ENCODE data around the gene C2orf68.

DNA sequence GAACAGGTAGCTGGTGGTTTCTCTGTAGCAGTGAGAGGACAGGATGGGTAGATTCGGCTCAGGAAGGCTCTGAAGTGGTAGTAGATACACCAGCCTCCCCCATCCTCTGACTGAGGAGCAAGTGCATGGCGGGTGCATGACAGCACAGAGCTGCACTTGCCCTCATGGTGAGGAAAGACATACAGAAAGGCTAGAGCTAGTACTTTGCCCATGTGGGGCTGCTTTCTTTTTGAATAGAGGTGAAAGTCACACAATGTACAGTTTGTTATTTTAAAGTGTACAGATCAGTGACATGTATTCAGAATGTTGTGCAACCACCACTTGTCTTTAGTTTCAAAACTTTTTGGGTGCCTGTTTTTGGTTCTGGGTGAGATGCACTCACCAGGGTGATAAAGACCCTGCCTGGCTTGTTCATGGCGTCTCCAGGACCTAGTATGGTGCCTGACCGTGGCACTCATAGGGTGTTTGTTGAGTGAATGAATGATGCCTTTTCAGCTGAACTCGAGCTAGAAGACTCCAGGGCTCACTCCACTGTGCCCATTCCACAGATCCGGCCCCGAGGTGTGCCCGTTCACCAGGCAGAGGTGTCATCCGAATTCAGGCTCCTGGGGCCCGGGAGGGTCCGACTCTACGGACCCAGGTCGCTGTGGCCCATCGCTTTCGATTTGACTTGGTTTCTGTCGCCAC is 28.1 kb downstream of the C2orf68 start:
- TF ChIP-seq CTCF (IDR thresholded peaks at IDR 0.05; ENCODE audit: low read length) (no peak), EZH2 (optimal IDR thresholded peaks at IDR 0.05; ENCODE audit: low read depth, low read length) (no peak)

All from MM.1S (cell line).